Esophagus (tissue), 2 donors: Measurements from ENCODE around the gene SGCA. TPM values are rescaled to one million over a fixed set of nuclear protein-coding genes. Genes with fewer than 3 reads are reported as not detected.

ENCODE experiments used
- H3K27ac ChIP-seq, 2 donors: one replicate each; pipeline ENCODE4 v1.5.1; 2013; ENCODE audit warnings: low read depth in 2 of 2, mild to moderate bottlenecking in 2 of 2, inconsistent platforms in 1 of 2, low read length in 1 of 2, moderate library complexity in 1 of 2
- H3K27me3 ChIP-seq, 2 donors: one replicate each; pipeline ENCODE4 v1.6.1; 2013; ENCODE audit warnings: low read length in 2 of 2, control low read depth in 1 of 2, mild to moderate bottlenecking in 1 of 2; ENCODE audit not compliant: insufficient read depth in 2 of 2, control insufficient read depth in 1 of 2
- H3K36me3 ChIP-seq, 2 donors: one replicate each; pipeline ENCODE4 v1.6.1; 2013; ENCODE audit warnings: low read length in 1 of 2; ENCODE audit not compliant: control insufficient read depth in 2 of 2, insufficient read depth in 2 of 2
- H3K4me1 ChIP-seq, 2 donors: one replicate each; pipeline ENCODE4 v1.6.1; 2013; ENCODE audit warnings: low read length in 1 of 2; ENCODE audit not compliant: control insufficient read depth in 2 of 2, insufficient read depth in 2 of 2
- H3K4me3 ChIP-seq, 2 donors: one replicate each; pipeline ENCODE4 v1.5.1; 2013; ENCODE audit warnings: low read length in 2 of 2, mild to moderate bottlenecking in 2 of 2, low read depth in 1 of 2, moderate library complexity in 1 of 2
- H3K9me3 ChIP-seq, 2 donors: one replicate each; pipeline ENCODE4 v1.6.1; 2013; ENCODE audit warnings: mild to moderate bottlenecking in 2 of 2, low read depth in 1 of 2, low read length in 1 of 2, moderate library complexity in 1 of 2; ENCODE audit not compliant: control insufficient read depth in 2 of 2, insufficient read depth in 1 of 2
- WGBS, 2 donors: extraction: QIAGEN DNeasy Blood & Tissue Kit; methylation state at CpG; one replicate each; pipeline ENCODE4 v1.1.7; 2013; 5-methylcytosine and 5-hydroxymethylcytosine counted together
- polyA plus RNA-seq, 2 donors: library from polyadenylated mRNA; stranded (reverse); fragments of 200-250 nt; gene quantifications; one replicate each; pipeline ENCODE4 v1.2.3, GENCODE V29; 2013
- donor health status: healthy with polysubstance abuse.
- donor health status: Bipolar disorder and iron deficiency.

Gene SGCA
- polyA plus RNA-seq, 2 donors = 7.1 to 10.0 TPM

GRCh38 chr17:50155115-50155819 is 10.5 kb upstream of the SGCA start:
- Histone ChIP-seq H3K4me1 (peaks cover 0 to 15% of the 10 kb centered on the region in 2 donors), H3K27me3 (no peaks in the 10 kb centered on the region), H3K4me3 (no peak overlapping the region), H3K27ac (peak overlapping the region; percentile 69 to 79), H3K9me3 (no peaks in the 10 kb centered on the region), H3K36me3 (no peaks in the 10 kb centered on the region)
- 67 to 69% methylated on average over 8 of the region's 8 CpGs for WGBS, 2 donors

- no peak overlapping the region for H3K27ac ChIP-seq
- 37 to 38% methylated on average over 4 of the region's 4 CpGs for WGBS, 2 donors
Observed at GRCh38 chr17:50157891-50158290, 7.9 kb upstream of the SGCA start.

GRCh38 chr17:50161023-50161910 is 4.5 kb upstream of the SGCA start:
- H3K27ac ChIP-seq = peak overlapping the region; percentile 30 to 57
- H3K27me3 ChIP-seq = no peaks in the 10 kb centered on the region
- H3K4me3 ChIP-seq = peak overlapping the region; percentile 37 to 42
- WGBS, 2 donors = 1% methylated on average over 52 to 53 of the region's 53 CpGs
- H3K36me3 ChIP-seq = no peaks in the 10 kb centered on the region
- peaks cover 2 to 5% of the 10 kb centered on the region in 2 donors for H3K4me1 ChIP-seq
- no peaks in the 10 kb centered on the region for H3K9me3 ChIP-seq

More at GRCh38 chr17:50157891-50158290, 7.9 kb upstream of the SGCA start:
- Histone ChIP-seq H3K4me3 (no peak overlapping the region), H3K9me3 (no peaks in the 10 kb centered on the region), H3K27me3 (no peaks in the 10 kb centered on the region), H3K36me3 (no peaks in the 10 kb centered on the region), H3K4me1 (peaks cover 0 to 7% of the 10 kb centered on the region in 2 donors)

- Histone ChIP-seq H3K27ac (no peak overlapping the region), H3K9me3 (no peaks in the 10 kb centered on the region), H3K4me1 (peaks cover 2 to 5% of the 10 kb centered on the region in 2 donors), H3K4me3 (no peak overlapping the region), H3K27me3 (no peaks in the 10 kb centered on the region), H3K36me3 (no peaks in the 10 kb centered on the region)
- 46 to 52% methylated on average over 16 of the region's 16 CpGs for WGBS, 2 donors
Observed at GRCh38 chr17:50161911-50162288, 3.9 kb upstream of the SGCA start.

GRCh38 chr17:50162466-50163254 is 3.1 kb upstream of the SGCA start:
- WGBS, 2 donors = 68 to 79% methylated on average over 8 of the region's 8 CpGs
- Histone ChIP-seq H3K4me1 (peaks cover 2 to 5% of the 10 kb centered on the region in 2 donors), H3K4me3 (no peak overlapping the region), H3K9me3 (no peaks in the 10 kb centered on the region), H3K27ac (no peak overlapping the region), H3K27me3 (no peaks in the 10 kb centered on the region), H3K36me3 (no peaks in the 10 kb centered on the region)

GRCh38 chr17:50163843-50164696 is 1.7 kb upstream of the SGCA start:
- Histone ChIP-seq H3K9me3 (no peaks in the 10 kb centered on the region), H3K27ac (no peak overlapping the region), H3K4me1 (peaks cover 5% of the 10 kb centered on the region in 2 donors), H3K36me3 (no peaks in the 10 kb centered on the region), H3K4me3 (no peak overlapping the region), H3K27me3 (no peaks in the 10 kb centered on the region)
- WGBS, 2 donors = 73 to 75% methylated on average over 11 of the region's 11 CpGs

- no peaks in the 10 kb centered on the region for H3K9me3 ChIP-seq
- H3K27me3 ChIP-seq = no peaks in the 10 kb centered on the region
- H3K4me1 ChIP-seq = peaks cover 5 to 6% of the 10 kb centered on the region in 2 donors
- WGBS, 2 donors = 89 to 94% methylated on average over 2 of the region's 2 CpGs
- H3K27ac ChIP-seq = no peak overlapping the region
- no peaks in the 10 kb centered on the region for H3K36me3 ChIP-seq
- H3K4me3 ChIP-seq = no peak overlapping the region
Observed at GRCh38 chr17:50164697-50164988, 1.2 kb upstream of the SGCA start.

- Histone ChIP-seq H3K4me3 (no peak overlapping the region), H3K27ac (peak overlapping the region in 1 of 2 donors; percentile 56), H3K9me3 (no peaks in the 10 kb centered on the region), H3K27me3 (no peaks in the 10 kb centered on the region), H3K4me1 (peaks cover 5 to 6% of the 10 kb centered on the region in 2 donors), H3K36me3 (no peaks in the 10 kb centered on the region)
- 72 to 73% methylated on average over 9 of the region's 9 CpGs for WGBS, 2 donors
Observed at GRCh38 chr17:50165066-50165465, 739 bp upstream of the SGCA start.

- peaks cover 5 to 6% of the 10 kb centered on the region in 2 donors for H3K4me1 ChIP-seq
- peak overlapping the region; percentile 65 to 70 for H3K27ac ChIP-seq
- WGBS, 2 donors = 72 to 84% methylated on average over 3 of the region's 3 CpGs
Observed at GRCh38 chr17:50165466-50165865, 339 bp upstream of the SGCA start.

More at GRCh38 chr17:50165466-50165865, 339 bp upstream of the SGCA start:
- no peaks in the 10 kb centered on the region for H3K36me3 ChIP-seq
- no peaks in the 10 kb centered on the region for H3K9me3 ChIP-seq
- H3K27me3 ChIP-seq = no peaks in the 10 kb centered on the region
- no peak overlapping the region for H3K4me3 ChIP-seq
